OCI-M2 (cell line): ENCODE results near the gene UMAD1.
"Not testable (repeated sequence)": the region's sequence is repeated elsewhere in the genome, so short reads cannot be mapped to it uniquely, and the experiment has no call there.

Source experiments
- DNase-seq: peaks from one replicate; lab custom pipeline; 2025; ENCODE audit not compliant: unreplicated experiment; lab: John Stamatoyannopoulos, UW

The UMAD1 gene

DNA sequence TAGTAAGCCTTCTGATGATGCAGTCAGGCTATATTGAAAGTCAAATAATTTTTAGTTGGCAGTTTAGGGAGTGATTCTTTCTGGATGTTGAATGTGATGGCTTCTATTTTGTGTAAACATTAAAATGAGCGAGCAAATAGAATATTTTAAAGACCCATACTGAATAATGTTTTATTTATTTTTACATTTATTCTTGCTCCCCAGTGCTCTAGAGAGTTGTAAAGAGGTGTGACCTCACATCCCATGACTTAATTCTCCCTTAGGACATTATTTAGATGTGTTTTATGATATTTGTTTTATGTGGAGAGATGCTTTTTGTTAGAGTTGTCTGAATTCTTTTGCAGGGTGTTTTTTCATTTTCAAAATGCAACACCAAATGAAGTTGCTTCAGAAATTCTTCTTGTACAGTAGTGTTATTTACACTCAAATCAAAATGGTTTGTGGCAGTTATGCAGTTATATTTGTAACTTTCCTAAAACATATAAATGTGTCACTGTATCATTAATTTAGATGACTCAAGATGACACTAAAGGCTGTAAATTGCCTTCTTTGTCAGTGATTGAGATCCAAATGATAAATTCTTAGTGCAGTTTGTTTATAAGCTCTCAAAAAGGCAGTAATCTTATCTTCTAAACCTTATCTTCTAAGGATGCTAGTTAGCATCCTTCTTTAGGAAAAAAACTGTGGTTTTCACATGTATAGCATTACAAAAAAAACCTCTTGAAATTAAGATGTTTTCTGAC is 12.4 kb downstream of the UMAD1 start:
- no peak for DNase-seq

DNA sequence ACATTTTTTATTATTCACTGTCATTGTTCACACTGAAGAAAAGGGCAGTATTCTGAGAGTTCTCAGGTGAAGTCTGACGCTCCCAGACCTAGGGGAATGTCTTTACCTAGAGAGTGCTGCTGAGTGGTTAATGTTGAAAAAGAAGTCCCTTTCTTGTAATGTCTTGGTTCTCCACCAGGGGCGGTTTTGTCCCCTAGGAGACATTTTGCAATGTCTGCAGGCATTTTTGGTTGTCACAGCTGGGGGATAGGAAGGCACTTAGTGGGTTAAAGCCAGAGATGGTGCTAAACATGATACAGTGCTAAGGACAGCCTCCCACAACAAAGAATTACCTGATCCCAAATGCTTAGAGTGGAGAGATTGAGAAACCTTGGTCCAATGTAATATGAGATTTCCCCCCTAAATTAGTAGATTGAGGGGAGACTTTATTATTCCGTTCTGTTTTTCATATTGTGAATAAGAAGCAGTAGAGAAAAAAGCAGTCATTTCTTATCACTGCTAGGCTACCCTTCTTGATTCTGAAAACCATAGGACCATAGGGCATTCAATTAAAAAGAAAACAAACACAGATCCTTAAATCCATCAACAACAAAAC is 13.1 kb downstream of the UMAD1 start:
- DNase-seq, result no peak

DNA sequence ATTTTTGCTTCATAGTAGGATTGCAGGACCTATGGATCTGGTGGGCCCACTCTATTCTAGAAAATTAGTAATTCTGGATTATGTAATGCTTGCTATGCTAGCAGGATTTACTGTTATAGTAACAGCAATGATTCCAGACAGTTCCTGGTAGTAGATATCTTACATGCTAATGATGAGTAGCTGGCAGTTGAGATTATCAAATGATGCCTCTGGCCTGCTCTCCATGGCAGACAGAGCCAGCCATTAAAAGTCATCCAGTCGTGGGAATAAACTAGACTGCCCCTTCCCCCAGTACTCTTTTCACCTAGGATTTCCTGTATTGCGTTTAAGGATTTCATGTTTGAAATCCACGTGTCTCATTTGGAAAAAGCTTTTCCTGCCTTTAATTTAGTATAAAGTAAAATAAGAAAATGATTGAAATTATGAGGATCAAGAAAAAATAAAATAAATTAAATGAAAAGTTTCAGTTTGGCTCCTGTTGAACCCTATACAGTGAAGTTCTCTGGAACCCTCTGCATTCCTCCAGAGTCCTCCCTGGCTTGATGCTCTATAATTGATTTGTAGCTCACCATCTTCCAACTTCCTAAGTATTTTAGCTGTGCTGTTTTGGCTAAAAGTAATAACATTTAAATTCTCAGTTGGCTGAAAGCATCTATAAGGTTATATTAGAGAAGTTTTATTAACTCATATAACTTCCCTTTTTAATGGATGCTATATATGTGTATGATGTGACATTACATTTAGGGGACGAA is 14.6 kb downstream of the UMAD1 start:
- no peak for DNase-seq

GRCh38 chr7:7656459-7656858 is 15.9 kb downstream of the UMAD1 start:
- DNase-seq, result not testable (repeated sequence)

DNA sequence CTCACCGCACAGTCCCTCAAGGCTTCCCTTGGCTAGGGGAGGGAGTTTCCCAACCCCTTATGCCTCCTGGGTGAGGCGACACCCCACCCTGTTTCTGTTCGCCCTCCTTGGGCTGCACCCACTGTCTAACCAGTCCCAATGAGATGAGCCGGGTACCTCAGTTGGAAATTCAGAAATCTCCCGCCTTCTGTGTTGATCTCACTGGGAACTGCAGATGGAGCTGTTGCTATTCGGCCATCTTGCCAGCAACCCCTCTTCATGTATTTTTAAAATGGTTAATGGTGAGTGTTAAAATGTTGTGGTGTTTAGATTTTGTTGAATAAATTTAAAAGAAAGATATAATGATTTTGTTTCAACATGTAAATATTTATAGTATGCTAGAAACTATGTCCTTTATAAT is 22.0 kb downstream of the UMAD1 start:
- no peak for DNase-seq

DNA sequence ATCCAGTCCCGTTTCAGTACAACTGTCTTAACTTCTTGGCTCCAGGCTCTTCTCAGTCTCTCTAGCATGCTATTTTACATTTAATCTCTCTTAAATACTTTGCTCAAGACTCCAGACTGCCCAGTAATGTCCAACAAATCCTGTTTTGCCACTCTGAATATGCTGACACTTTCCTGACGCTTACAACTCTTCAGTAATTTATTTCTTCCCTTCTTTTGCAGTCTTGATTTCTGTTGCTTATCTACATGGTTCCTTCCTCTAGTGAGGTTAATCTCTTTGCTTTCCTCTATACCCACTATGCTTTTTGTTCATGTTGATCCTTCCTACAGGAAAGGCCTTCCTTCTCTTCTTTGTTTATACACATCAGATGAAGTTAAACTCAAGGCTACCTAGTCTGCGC is 23.7 kb downstream of the UMAD1 start:
- no peak for DNase-seq

DNA sequence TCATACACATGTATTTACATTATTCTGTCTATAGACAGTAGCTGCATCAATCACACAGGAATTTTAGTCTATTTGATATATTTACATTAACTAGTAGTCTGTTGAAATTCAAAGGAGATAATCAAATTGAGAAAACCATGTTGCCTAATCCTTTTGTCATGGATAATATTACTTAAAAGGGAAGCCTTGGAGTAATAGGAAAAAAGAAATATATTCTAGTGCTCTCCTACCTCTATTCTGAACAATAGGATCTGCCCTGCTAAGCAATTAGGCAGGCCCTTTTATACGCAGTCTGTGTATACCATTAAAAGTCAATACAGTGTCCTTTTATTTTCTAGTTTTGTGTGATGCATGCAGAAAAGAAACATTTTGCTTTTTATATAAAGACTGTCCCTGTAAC is 24.5 kb downstream of the UMAD1 start:
- DNase-seq, result no peak

GRCh38 chr7:7667187-7667586 is 26.6 kb downstream of the UMAD1 start:
- no peak for DNase-seq

GRCh38 chr7:7668706-7669105 is 28.2 kb downstream of the UMAD1 start:
- DNase-seq, result no peak

GRCh38 chr7:7670490-7670889 is 29.9 kb downstream of the UMAD1 start:
- DNase-seq, result no peak

GRCh38 chr7:7671361-7671760 is 30.8 kb downstream of the UMAD1 start:
- no peak for DNase-seq

DNA sequence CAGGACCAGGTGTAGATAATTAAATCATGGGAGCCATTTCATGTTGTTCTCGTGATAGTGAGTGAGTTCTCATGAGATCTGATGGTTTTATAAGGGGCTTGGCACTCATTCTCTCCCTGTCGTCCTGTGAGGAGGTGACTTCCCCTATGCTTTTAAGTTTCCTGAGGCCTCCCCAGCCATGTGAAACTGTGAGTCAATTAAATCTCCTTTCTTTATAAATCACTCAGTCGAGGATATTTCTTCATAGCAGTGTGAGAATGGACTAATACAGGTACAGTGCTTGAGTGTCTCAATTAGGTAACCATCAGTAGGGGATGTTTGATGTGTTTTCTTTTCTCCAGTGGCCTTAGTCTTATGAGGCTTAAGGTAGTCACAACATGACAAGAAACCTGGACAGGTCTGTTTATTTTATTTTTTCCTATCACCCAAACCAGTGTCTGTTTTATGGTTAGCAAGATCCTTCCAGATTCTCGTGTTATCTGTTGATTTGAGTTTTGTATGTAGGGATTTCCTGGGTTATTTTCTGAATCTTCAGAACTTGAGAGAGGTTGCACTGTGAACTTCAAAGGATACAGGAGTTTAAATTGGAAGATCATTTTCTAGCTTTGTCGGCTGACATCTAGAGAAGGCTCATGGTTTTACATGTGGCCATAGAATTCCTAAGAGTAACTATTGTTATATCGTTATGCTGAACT is 32.1 kb downstream of the UMAD1 start:
- no peak for DNase-seq

DNA sequence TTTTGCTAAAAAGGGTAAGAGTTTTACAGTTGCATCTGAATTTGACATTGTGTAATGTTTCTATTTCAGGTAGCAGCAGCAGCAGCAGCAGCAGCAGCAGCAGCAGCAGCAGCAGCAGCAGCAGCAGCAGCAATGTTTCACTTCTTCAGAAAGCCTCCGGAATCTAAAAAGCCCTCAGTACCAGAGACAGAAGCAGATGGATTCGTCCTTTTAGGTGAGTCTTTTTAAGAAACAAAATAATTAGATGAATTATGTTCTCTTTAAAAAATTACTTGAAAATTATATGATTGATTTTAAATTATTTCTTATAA is 32.6 kb downstream of the UMAD1 start:
- DNase-seq, result no peak

DNA sequence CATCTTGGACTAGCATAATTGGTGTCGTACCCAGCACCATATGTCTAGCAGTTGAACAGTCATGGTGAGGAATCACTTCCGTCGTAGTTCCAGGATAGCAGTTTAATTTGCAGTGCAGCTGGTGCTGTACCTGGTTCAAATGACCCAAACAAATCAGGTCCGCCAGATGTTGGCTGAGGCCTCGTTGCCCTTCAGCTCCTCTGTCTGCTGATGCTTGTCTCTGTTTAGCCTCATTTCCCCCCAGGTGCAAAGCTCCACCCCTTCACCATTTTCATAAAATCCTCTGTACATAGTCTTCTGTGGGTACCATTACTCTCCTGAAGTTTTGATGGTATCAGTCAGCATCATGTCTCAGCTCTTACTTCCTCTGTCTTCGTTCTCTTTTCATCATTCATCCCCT is 35.1 kb downstream of the UMAD1 start:
- no peak for DNase-seq

DNA sequence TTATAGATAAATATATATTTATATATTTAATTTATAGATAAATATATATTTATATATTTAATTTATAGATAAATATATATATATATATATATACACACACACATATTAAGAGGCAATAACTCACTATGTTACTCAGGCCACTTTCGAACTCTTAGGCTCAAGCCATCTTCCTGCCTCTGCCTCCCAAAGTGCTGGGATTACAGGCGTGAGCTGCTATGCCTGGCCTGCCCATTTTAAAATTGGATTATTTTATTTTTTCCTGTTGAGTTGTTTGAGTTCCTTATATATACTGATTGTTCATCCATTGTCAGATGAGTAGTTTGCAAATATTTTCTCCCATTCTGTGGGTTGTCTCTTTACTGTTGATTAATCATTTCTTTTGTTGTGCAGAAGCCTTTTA is 39.1 kb downstream of the UMAD1 start:
- not testable (repeated sequence) for DNase-seq

DNA sequence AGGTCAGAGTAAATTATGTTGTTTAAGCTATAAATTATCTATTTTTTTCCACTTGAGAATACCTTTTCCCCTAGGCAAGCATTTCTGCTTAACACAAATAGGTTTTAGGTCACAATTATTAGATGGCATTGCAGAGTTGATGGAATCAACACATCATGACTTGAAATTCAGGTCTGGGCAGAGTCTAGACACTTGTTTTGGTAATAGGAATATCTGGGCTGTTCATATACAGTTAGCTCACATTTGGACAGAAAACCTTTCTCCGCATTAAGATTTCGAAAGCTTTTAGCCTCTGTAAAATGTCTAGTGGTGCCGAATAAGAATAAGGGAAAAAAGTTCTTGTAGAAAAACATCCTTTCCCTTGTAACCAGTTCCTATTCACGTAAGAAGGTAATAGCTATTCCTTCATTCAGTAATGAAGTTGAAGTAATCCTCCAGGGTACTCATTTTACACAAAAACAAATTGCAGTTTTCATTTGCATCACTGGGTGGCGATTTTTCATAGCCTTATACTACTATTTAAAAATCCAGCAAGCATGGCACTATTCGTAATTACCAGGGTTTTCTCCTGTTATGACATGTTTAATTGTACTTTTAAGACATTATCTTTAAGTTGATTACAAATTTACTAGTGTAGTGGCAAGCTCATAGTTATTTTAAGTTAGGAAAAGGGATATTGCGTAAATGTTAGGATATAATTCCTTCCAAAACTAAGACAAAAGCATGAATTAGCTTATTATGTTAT is 40.8 kb downstream of the UMAD1 start:
- DNase-seq, result no peak

GRCh38 chr7:7681936-7682329 is 41.4 kb downstream of the UMAD1 start:
- no peak for DNase-seq

DNA sequence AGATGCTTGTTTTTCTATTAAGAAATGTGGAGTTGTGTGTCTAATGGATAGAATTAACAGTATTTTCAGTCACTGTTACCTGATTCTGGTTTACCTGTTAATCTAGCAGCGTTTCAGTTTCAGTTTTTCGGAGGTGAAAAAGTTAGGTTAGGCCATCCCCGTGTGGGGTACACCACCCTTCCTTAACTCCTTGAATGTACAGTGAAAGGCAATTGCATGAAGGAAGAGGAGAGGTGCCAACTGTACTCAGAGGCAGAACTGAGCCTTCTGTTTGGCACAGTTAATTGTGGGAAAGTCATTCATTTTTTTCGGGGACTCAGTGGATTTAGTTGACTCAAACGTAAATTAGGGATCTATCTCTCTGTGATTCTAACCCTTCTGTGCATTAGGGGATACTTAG is 42.3 kb downstream of the UMAD1 start:
- no peak for DNase-seq

DNA sequence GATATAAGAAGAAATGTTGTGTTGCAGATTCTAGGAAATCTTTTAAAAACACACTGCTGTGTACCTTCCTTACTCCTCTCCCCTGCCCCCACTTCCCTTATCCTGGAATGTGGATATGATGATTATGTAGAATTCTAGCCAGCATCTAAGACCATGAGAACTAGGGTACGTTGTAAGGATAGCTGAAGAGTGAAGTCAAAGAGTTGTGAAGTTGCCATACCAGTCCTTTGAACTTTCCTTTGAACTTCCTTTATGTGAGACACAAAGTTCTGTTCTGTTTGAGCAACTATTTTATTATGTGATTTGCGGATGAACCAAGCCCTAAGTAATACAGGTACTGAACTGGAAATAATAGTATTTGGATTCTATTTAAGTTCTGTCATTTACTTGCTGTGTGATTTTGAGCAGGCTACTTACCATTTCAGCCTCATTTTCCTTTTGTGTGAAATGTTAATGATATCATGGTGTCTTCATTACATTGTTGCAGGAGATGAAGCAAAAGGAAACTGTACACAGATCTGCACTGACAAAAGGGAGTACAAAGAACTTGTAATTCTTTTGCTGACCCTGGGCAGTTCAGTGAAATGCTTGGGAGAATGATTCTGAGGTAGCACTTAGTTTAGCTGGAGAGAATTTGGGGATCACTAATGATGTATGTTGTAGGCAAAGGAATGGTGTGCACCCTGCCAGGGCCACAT is 46.4 kb downstream of the UMAD1 start:
- DNase-seq, result no peak

GRCh38 chr7:7687800-7688199 is 47.2 kb downstream of the UMAD1 start:
- no peak for DNase-seq

DNA sequence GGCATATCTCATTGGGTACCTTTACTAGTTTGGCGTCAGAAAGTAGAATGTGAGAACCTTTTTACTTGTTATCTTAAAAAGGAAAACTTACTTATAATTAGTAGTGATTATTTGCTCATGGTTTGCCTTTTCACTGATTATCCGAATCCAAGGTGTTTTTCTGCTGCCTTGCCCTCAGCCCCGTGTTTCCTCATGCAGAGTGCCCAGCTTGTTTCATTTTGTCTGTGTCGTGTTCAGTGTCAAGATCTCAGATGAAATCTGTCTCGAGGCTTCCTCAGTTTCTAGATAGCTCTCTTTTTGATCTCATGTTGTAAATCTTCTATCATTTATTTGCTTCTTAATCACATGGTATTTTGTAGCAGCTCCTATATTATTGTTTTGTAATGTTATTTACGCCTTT is 47.8 kb downstream of the UMAD1 start:
- DNase-seq, result no peak
